ENCODE data around the gene SMIM27. TPM values are rescaled to one million over a fixed set of nuclear protein-coding genes. Genes with fewer than 3 reads are reported as not detected.
"Not testable (repeated sequence)": the region's sequence is repeated elsewhere in the genome, so short reads cannot be mapped to it uniquely, and the experiment has no call there.

SMIM27 gene
- total RNA-seq, 1 experiment from 2014 or later = 8.1 TPM

GRCh38 chr9:32596936-32597335 is 44.8 kb downstream of the SMIM27 start:
- no peak for ATAC-seq
- H3K27me3 ChIP-seq (ENCODE audit: insufficient read depth, low read length) = no peaks in the 10 kb centered on the region
- no peak overlapping the region for H2AFZ ChIP-seq (ENCODE audit: low read depth, low read length, poor library complexity, severe bottlenecking)
- no peak overlapping the region for H3K4me3 ChIP-seq (replicated peaks in 1 of 2; ENCODE audit: low read depth in 1 of 2, low read length in 2 of 2)
- TF ChIP-seq SIN3A (IDR thresholded peaks at IDR 0.05; ENCODE audit: low read depth) (no peak), MAX (IDR thresholded peaks at IDR 0.05) (no peak), EZH2 (IDR thresholded peaks at IDR 0.05) (no peak), TCF7L2 (IDR thresholded peaks at IDR 0.05; ENCODE audit: borderline replicate concordance, extremely low read depth, insufficient read depth, insufficient read length) (no peak), SP1 (IDR thresholded peaks at IDR 0.05; ENCODE audit: low read depth) (no peak), ZNF274 (IDR thresholded peaks at IDR 0.05; ENCODE audit: low read depth, low read length) (no peak), POLR2A (IDR thresholded peaks at IDR 0.05; ENCODE audit: borderline replicate concordance, extremely low read depth, insufficient read depth, insufficient read length) (no peak), JUND (IDR thresholded peaks at IDR 0.05) (no peak), FOSL1 (IDR thresholded peaks at IDR 0.05; ENCODE audit: low read depth) (no peak), EZH2phosphoT487 (IDR thresholded peaks at IDR 0.05; ENCODE audit: borderline replicate concordance) (no peak), ZFX (IDR thresholded peaks at IDR 0.05) (no peak), POLR2AphosphoS5 (IDR thresholded peaks at IDR 0.05; ENCODE audit: low read depth, low read length) (no peak), ELF1 (IDR thresholded peaks at IDR 0.05; ENCODE audit: borderline replicate concordance, low read depth) (no peak), RAD21 (IDR thresholded peaks at IDR 0.05; ENCODE audit: low read depth) (no peak), ATF3 (IDR thresholded peaks at IDR 0.05) (no peak), REST (IDR thresholded peaks at IDR 0.05; ENCODE audit: low read depth) (no peak)
- H3K27ac ChIP-seq (ENCODE audit: low read depth, low read length) = no peak overlapping the region
- no peaks in the 10 kb centered on the region for H3K4me1 ChIP-seq (ENCODE audit: control insufficient read depth in 1 of 2, insufficient read depth in 2 of 2, low read length in 2 of 2)
- no peaks in the 10 kb centered on the region for H3K79me2 ChIP-seq (ENCODE audit: insufficient read depth, low read length)
- H3K36me3 ChIP-seq (ENCODE audit: control insufficient read depth in 1 of 2, insufficient read depth in 2 of 2, low read length in 2 of 2) = no peaks in the 10 kb centered on the region
- no peak for DNase-seq (ENCODE audit: low read depth, low spot score)
- no peak overlapping the region for H3K4me2 ChIP-seq (ENCODE audit: low read length)
- no TSS peak for BruUV-seq (replicated peaks)
- H3K9me3 ChIP-seq (ENCODE audit: control insufficient read depth in 1 of 2, insufficient read depth in 1 of 2, low read depth in 1 of 2, low read length in 2 of 2) = no peaks in the 10 kb centered on the region
- intact Hi-C loops (cut with micrococcal nuclease) = no loop called here
- no peak overlapping the region for H3K9ac ChIP-seq (ENCODE audit: low read length)
- RAD21 ChIA-PET (ENCODE audit: low non-redundant PET in 1 of 2, low total read pairs in 2 of 2, uncharacterized antibody in 2 of 2, unreplicated experiment in 2 of 2) = no interaction called here
- no peaks in the 10 kb centered on the region for H3K9me2 ChIP-seq (ENCODE audit: insufficient read depth)
- H4K20me1 ChIP-seq (ENCODE audit: insufficient read depth) = no peaks in the 10 kb centered on the region
- CTCF ChIA-PET = no interaction called here
- POLR2A ChIA-PET = no interaction called here

GRCh38 chr9:32599021-32599420 is 46.9 kb downstream of the SMIM27 start:
- H3K79me2 ChIP-seq (ENCODE audit: insufficient read depth, low read length); RAD21 ChIA-PET (ENCODE audit: low non-redundant PET in 1 of 2, low total read pairs in 2 of 2, uncharacterized antibody in 2 of 2, unreplicated experiment in 2 of 2); H3K27ac ChIP-seq (ENCODE audit: low read depth, low read length); DNase-seq (ENCODE audit: low read depth, low spot score); H3K4me1 ChIP-seq (ENCODE audit: control insufficient read depth in 1 of 2, insufficient read depth in 2 of 2, low read length in 2 of 2); CTCF ChIA-PET; BruUV-seq (replicated peaks); H3K4me2 ChIP-seq (ENCODE audit: low read length); H3K9ac ChIP-seq (ENCODE audit: low read length); H3K4me3 ChIP-seq (replicated peaks in 1 of 2; ENCODE audit: low read depth in 1 of 2, low read length in 2 of 2); H3K9me3 ChIP-seq (ENCODE audit: control insufficient read depth in 1 of 2, insufficient read depth in 1 of 2, low read depth in 1 of 2, low read length in 2 of 2); ATAC-seq; H2AFZ ChIP-seq (ENCODE audit: low read depth, low read length, poor library complexity, severe bottlenecking); intact Hi-C loops (cut with micrococcal nuclease); H3K9me2 ChIP-seq (ENCODE audit: insufficient read depth); H4K20me1 ChIP-seq (ENCODE audit: insufficient read depth); H3K27me3 ChIP-seq (ENCODE audit: insufficient read depth, low read length); POLR2A ChIA-PET; H3K36me3 ChIP-seq (ENCODE audit: control insufficient read depth in 1 of 2, insufficient read depth in 2 of 2, low read length in 2 of 2): not testable (repeated sequence)
